Thyroid gland (tissue), 4 donors: ENCODE results near the gene RPRD1A.

Source experiments
- CTCF ChIP-seq, 6 experiments: fragments of 200-600 bp in 3 of 6; fragments of 450-650 bp in 3 of 6; sonication (generic) in 3 of 6; IDR thresholded peaks; one replicate each; pipeline ENCODE4 v1.5.1; 2016 to 2019; ENCODE audit warnings: antibody characterized with exemption in 6 of 6, mild to moderate bottlenecking in 2 of 6, inconsistent platforms in 1 of 6, moderate library complexity in 1 of 6
- POLR2A ChIP-seq, 2 donors: fragments of 450-650 bp; IDR thresholded peaks; one replicate each; pipeline ENCODE4 v1.6.1; 2017; ENCODE audit warnings: antibody characterized with exemption in 2 of 2, mild to moderate bottlenecking in 2 of 2, moderate library complexity in 1 of 2

- TF ChIP-seq CTCF (IDR thresholded peaks at IDR 0.05) (no peak), POLR2A (IDR thresholded peaks at IDR 0.05) (no peak)
Measured at GRCh38 chr18:35964319-35964718, 103.0 kb downstream of the RPRD1A start.
